GM19395 (cell line): Measurements from ENCODE around the gene CXCL8.
"Not testable (repeated sequence)": the region's sequence is repeated elsewhere in the genome, so short reads cannot be mapped to it uniquely, and the experiment has no call there.

ENCODE experiments used
- ATAC-seq: cut with Tn5 transposase; IDR thresholded peaks from one replicate; pipeline ENCODE4 v1.9.1; 2021; ENCODE audit warnings: mild to moderate bottlenecking, moderate library complexity; ENCODE audit not compliant: unreplicated experiment

Gene CXCL8

DNA sequence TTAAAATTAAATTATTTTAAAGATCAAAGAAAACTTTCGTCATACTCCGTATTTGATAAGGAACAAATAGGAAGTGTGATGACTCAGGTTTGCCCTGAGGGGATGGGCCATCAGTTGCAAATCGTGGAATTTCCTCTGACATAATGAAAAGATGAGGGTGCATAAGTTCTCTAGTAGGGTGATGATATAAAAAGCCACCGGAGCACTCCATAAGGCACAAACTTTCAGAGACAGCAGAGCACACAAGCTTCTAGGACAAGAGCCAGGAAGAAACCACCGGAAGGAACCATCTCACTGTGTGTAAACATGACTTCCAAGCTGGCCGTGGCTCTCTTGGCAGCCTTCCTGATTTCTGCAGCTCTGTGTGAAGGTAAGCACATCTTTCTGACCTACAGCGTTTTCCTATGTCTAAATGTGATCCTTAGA, at the start of gene CXCL8:
TSS of gene CXCL8 (plus strand) at position 217 of the 426 bp plus-strand sequence. CDS start at position 307, 90 bp downstream.
- ATAC-seq, result peak; percentile 44

DNA sequence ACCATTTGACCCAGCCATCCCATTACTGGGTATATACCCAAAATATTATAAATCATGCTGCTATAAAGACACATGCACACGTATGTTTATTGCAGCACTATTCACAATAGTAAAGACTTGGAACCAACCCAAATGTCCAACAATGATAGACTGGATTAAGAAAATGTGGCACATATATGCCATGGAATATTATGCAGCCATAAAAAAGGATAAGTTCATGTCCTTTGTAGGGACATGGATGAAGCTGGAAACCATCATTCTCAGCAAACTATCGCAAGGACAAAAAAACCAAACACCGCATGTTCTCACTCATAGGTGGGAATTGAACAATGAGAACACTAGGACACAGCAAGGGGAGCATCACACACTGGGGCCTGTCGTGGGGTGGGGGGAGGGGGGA, 49.2 kb upstream of the CXCL8 start:
- ATAC-seq, result not testable (repeated sequence)

DNA sequence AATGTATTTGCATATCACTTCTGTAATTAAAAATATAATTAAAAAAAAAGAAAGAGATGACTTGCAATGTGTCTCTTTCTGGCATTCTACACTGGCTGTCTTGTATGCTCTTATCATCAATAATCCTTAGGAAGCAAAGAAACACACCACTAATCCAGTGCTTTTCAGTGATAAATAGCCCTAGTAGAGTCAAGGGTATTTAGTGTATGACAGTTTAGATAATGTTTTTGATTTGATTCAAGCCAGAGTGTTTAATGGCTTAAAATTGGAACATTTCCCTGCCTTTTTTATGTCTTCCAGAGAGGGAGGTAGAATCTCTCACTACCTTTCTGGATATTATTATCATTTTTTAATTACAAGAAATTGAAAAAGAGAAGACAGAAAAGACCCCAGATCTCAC, 48.6 kb upstream of the CXCL8 start:
- no peak for ATAC-seq

DNA sequence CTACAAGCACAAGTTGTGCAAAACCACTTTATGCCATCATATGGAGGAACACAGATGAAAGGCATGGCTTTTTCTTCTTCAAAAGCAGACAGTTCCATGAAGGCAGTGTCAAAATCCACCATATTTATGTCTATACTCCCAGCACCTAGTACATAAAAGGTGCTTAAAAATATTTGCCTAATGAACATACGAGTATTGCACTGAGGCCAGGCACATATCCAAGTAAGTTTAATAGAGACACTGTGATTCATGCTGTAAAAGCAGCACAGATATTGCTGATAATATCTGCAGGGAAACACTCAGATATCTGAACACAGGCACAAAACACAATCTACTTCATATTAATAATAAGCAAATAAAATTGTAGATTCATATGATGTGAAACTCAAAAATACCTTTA, 48.1 kb upstream of the CXCL8 start:
- no peak for ATAC-seq

DNA sequence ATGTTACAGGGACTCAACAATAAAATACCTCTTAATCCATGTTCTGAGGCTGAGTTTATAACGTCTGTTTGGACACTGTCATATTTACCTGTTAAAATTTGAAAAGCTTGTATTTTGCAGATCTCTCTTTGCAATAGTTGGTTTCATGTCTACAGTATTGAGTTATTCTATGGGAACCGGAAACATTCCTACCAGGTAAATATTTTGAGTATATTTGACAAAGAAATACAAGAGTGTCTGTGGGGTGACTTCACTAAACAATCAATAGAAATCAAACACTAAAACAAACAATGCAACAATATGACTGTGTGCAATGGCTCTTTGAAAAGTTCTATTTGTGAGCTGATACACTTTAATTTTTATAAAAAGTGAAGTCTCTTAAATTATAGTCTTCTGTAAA, 47.7 kb upstream of the CXCL8 start:
- no peak for ATAC-seq

DNA sequence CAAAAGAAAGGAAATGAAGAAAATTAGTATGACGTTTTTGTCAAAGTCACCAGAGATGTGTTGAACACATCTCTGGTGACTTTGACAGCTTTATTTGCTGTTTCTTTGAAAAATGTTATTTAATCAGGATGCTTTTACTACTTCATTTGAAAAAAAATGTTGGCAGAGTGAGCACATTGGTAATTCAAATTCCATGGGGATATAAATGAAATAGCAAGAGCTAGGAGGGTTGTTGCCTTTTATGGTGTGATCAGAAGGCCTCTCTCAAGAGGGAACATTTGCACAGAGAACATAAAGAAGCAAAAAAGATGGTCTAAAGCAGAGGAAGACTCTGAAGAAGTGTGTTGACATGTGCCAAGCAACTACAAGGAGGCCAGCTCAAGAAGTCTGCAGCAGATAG, 46.6 kb upstream of the CXCL8 start:
- ATAC-seq, result no peak

DNA sequence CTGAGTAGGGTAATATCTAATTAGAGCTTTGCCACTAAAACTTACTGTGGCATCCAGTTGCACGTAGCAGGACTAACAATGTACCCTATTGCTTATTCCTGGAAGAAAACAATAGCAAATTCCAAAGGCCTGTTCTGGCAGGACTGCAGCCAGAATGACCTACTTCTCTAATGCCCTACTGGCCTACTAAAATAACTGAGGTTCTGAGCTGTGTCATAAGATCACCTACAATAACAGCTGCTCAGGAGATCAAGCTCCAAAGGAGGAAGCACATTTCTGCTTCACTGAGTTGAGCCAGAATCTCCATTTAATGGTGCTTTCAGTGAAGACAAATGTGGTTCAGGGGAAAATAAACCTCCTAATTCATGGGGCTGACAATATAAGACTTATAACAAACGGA, 42.2 kb upstream of the CXCL8 start:
- ATAC-seq, result no peak

DNA sequence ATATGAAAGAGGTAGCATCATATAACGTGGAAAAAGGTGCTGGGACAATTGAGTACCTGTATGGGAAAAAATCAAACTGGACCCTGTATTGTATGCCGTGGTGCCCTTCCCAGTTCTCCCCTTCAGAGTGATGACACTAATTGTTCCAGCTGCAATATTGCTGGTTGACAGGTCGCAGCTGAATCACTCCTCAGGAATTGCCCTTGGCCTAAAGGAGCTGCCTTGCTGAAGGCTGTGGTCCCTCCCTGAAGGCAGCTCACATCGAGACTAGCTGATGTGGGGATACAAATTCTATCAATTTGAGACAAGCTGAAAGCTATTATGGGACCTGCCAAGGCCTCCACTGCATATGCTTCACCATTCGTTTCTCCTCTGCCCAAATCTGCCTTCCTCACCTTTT, 39.3 kb upstream of the CXCL8 start:
- no peak for ATAC-seq

DNA sequence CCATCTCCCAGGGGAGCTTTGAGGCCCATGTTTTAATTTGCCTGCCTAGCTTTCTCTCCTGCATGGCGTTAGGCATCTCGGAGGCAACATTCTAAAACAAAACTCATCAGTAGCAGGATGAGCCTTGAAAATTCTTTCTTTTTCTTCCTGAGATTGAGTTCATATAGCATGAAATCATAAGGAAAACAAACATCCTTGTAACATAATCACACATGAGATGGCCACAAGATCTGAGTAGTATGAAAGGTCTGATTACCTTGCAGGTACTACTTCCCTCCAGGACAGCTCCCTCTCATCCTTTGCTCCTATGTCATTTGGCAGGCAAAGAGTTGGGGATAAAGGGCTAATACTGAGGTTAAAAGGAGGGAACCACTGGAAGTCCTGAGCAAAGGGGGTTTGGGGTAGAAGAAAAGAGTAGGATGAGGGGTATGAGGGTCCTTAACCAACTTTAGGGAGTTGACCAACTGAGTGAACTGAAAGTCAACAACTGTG, 37.5 kb upstream of the CXCL8 start:
- no peak for ATAC-seq

DNA sequence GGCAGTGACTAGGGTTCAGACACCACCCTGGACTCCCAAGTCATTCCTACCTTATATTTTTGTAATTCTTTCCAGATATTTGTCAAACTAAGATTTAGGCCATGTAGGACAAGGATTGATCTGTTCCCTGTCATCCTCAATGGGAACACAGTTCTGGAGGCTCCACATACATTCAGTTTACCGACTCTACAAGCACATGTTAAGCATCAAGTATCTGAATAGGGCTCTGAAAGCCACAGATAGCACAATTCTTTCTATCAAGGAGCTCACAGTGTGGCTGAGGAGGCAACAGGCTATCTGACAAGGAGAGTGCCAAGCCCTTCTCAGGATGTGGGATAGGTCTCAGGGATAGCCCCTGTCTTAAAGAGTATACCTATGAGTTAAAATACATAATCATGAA, 37.0 kb upstream of the CXCL8 start:
- no peak for ATAC-seq

DNA sequence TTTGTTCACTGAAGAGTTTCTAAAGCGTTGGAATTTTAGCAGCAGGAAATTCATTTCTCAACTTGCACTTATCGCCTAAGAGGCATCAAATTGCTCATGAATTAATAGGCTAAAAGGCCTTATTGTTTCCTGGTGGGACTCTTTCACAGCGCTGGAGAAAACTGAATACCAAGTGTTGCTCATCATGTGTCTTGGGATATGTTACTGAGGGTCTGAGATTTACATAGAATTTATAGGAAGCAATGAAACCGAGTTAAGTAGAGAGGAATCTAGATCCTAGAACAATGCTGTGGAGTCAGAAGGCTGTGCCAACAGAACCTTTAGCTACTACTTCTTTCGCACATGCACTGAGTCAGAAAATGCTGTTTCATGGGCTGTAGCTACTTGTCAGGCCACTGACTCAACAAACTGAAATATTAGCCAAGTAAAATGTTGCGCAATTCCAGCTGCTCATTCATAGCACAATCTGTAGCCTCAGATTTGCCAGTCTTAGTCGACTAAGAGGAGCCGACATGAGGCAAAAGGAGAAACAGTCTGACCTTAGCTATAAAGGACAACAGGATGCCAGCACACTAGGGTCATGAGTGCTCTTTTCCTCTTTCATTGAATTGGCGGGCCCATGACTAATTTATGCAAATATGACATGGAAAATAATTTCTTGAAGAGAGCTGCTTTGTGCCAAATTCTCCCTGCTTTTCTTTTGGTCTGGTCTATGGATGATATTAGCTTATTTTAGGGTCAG, 35.9 kb upstream of the CXCL8 start:
- ATAC-seq, result no peak

DNA sequence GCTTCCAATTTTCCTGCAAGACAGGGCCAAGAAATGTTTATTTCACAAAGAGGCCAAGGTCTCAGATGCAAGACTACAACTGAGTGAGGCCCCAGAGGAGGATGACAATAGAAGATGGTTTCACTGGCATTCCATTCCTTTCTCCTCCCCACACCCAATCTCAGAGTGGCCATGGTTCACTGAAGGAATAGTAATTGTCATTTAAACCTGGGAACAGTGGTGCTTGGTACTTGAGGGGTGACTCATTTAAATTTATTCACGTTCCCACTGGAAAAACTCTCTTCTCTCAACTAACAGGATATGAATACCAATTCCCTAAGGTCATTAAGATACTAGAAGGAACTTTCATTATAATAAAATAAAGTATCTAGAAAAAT, 35.3 kb upstream of the CXCL8 start:
- no peak for ATAC-seq

DNA sequence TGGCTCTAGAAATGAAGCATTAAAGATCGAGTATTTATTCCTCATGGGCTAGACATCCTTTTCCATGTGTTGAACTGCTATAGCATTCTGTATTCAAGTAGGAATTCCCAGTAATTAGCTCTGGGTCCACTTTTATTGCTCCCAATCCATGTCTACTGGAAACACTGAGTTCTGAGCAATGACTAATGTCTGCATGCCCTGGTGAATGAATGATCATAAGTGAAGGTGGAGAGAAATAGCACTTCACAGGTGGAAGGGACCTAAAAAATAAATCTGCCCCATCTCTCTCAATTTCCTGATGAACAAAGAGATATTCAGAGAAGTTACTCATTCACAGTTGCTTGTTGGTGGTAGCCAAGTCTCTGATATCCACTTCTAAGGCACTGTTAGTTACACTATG, 34.6 kb upstream of the CXCL8 start:
- no peak for ATAC-seq

DNA sequence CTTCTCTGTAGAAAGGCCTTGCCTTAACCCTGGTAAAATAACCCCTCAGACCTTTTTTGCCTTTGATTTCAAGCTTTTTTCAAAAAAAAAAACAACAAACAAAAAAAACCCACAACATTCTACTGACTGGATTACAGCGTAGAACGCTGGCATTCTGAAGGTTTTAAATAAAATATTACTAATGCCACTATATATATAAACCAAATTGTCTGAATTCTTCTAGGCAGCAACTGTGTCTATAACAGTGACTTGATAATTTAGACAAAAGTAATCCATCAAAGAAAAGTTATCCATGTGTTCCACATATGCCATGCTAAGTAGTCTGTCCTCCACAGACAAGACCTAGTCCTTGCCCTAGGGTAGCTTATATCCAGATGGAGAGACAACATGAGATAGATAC, 33.6 kb upstream of the CXCL8 start:
- ATAC-seq, result no peak

DNA sequence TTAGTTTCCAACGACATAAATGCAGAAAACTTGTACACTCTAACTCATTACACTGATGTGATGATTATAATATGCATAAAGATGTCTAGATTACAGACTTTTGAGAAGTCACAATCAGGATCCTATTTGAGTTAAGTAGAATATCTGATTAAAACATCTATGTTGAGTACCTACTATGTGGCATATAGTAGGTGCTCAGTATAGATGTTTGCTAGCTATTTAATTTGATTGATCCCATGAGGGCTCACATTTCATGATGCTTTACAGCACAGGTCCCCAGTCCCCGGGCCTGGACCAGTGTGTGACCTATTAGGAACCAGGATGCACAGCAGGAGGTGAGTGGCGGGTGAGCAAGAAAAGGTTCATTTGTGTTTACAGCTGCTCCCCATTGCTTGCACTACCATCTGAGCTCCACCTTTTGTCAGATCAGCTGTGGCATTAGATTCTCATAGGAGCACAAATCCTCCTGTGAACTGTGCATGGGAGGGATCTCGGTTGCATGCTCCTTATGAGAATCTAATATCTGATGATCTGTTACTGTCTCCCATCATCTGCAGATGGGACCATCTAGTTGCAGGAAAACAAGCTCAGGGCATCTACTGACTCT, 33.0 kb upstream of the CXCL8 start:
- ATAC-seq, result no peak

DNA sequence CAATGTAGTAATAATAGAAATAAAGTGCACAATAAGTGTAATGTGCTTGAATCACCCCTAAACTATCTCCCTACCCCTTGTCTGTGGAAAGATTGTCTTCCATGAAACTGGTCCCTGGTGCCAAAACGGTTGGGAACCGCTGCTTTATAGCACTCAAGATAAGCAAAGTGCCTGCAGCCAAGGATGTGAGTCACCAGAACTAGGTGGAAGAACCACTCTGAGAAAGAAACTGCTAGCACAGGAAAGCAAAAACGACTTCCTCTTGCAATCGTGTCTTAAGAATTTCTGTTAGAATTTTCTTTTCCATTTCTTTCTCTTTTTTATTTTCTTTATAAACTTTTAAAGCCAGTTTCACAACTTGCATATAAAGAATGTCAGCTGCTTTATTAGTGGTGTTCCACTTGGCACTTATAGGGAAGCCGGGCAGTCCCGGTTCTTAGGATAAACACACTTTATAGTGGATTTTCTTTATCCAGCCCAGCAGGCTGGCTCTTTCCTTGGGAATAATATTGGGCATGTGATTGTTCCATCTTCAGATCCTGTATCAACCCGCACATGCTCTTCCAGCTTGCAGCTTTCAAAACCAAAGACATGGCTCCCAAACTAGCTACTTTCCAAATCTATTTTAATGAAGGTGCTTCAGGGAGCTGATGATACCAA, 32.3 kb upstream of the CXCL8 start:
- ATAC-seq, result no peak

DNA sequence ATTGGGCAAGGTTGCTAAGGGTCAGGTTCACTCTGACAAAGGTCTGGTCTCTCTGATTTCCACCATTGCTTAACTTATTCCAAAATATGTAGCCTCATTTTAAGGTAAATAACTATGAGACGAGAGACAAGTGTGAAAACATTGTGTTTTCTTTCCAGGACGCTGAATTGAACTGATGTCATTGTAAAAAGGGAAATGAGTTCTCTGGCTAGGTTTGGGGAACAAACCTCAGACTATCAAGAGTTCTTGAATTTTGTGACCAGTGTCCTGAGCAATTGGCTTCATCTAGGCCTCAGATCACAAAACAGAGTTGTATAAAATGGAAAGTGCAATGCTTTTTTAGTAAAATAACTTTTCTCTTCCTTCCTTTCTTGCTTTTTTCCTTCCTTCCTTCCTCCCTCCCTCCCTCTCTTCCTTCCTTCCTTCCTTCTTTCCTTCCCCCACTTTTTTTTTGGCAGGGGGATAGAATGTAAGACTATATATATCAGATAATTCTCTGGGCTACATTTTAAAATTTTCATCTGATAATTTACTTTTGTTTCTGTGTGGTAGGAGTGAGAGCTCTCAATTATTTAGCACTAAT, 30.8 kb upstream of the CXCL8 start:
- ATAC-seq, result no peak

DNA sequence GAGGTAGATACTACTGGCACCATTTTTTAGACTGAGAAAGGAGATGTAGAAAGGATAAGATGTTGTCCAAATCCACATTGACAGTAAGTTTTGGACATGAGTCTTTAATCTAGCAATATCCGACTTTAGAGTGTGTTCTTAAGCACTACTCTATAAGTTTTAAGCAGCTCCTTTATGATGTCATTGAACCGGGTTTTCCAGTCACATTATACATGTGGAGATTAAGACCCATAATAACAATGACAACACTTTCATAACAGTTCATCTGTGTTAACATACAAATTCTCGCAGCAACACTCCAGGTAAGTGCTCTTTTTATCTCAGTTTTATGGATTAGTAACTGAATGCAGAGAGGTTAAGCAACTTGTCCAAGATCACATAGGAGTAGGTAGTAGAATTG, 30.3 kb upstream of the CXCL8 start:
- ATAC-seq, result no peak

DNA sequence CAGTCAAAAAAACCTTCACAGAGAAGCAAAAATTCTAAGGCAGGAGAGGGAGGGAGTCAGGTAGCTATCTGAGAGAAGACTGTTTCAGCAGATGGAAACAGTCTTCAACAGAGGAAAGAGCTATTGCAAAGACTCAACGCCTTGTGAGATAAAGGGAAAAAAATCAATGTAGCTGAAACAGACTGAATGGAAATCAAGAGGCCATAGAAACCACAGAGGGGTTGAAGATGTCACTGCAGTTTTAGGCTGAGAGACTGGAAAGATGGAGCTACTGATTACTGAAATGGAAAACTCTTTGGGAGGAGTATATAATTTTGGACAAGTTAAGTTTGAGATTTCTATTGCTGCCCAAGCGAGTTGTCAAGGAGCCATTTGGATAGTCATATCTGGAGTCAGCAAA, 28.4 kb upstream of the CXCL8 start:
- ATAC-seq, result no peak

DNA sequence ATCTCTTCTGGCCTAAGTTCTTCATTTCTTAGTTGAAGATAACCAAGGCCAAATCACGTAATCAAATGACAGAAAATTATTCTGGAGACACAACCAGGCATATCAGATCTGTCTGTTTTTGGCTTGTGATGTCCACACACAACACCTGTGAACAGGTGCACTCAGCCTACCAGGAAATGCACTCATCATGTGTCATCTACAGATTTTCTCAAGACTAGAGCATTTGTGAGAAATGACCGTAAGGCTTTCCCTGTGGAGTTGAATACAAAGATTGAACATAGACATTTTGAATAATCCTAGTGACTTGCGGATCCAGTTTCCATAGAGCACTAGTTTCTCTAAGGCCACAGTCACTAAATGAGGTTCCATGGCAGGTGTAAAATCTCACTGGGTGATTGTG, 26.7 kb upstream of the CXCL8 start:
- no peak for ATAC-seq

DNA sequence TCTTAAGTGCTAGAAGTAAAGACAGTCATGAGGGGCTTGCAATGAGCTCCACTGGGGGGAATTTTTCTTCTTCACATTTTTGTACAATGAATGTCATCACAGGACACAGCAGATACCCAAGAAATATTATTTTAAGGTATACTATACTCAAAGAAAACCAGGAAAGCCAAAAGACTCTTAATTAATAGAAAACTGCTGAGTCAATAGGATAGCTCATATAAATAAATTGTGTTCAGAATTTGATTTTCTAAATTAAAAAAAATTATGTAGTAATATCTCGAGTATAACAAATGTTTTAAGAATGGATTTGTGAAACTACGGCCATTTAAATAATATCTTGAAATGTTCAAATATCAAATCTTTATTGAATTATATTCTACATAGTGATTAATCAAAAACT, 25.7 kb upstream of the CXCL8 start:
- ATAC-seq, result no peak

DNA sequence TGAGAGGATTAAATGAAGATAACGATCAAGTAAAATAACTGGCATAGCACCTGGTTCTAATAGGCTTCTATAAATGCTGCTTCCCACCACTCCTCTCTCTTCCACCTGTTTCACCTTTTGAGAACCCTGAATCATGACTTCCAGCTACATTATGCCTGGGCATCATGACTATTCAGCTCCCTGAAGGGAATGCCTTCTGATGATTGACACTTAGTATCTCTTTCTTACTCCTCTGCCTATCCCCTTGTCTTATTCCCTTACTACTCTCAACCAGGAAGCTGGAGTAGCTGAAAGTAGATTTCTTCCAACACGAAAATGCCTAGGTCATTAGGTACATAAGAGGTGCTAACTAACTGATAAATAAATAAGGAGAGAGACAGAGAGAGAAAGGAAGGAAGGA, 24.7 kb upstream of the CXCL8 start:
- no peak for ATAC-seq
